Duodenal mucosa (tissue), 2 donors: ENCODE data around the gene PLIN5.

Experiments
- H3K27ac ChIP-seq: one replicate; pipeline ENCODE4 v1.7.0; 2013; ENCODE audit warnings: low read depth, low read length
- H3K27me3 ChIP-seq, 2 donors: one replicate each; pipeline ENCODE4 v1.7.0; 2013; ENCODE audit warnings: low read length in 2 of 2, control low read depth in 1 of 2; ENCODE audit not compliant: insufficient read depth in 2 of 2, control insufficient read depth in 1 of 2
- H3K36me3 ChIP-seq, 2 donors: one replicate each; pipeline ENCODE4 v1.7.0; 2013; ENCODE audit warnings: low read length in 2 of 2, control low read depth in 1 of 2; ENCODE audit not compliant: insufficient read depth in 2 of 2, control insufficient read depth in 1 of 2
- H3K4me1 ChIP-seq, 2 donors: one replicate each; pipeline ENCODE4 v1.7.0; 2013; ENCODE audit warnings: low read length in 2 of 2, control low read depth in 1 of 2; ENCODE audit not compliant: insufficient read depth in 2 of 2, control insufficient read depth in 1 of 2
- H3K4me3 ChIP-seq, 2 donors: one replicate each; pipeline ENCODE4 v1.7.0; 2013; ENCODE audit warnings: low read length in 2 of 2, low read depth in 1 of 2
- H3K9ac ChIP-seq, 2 donors: one replicate each; pipeline ENCODE4 v1.7.0; 2013; ENCODE audit warnings: low read length in 2 of 2, low read depth in 1 of 2
- H3K9me3 ChIP-seq, 2 donors: one replicate each; pipeline ENCODE4 v1.7.0; 2013; ENCODE audit warnings: low read length in 2 of 2, control low read depth in 1 of 2; ENCODE audit not compliant: control insufficient read depth in 1 of 2

The PLIN5 gene

GRCh38 chr19:4522291-4523002, 12.6 kb downstream of the PLIN5 start:
- Histone ChIP-seq H3K36me3 (no peaks in the 10 kb centered on the region), H3K4me1 (no peaks in the 10 kb centered on the region), H3K4me3 (no peak overlapping the region)

GRCh38 chr19:4521888-4522242, 13.2 kb downstream of the PLIN5 start:
- Histone ChIP-seq H3K4me3 (no peak overlapping the region), H3K36me3 (no peaks in the 10 kb centered on the region), H3K9ac (no peak overlapping the region), H3K27ac (no peak overlapping the region), H3K4me1 (no peaks in the 10 kb centered on the region), H3K27me3 (peaks cover 0 to 5% of the 10 kb centered on the region in 2 donors), H3K9me3 (no peaks in the 10 kb centered on the region)

More at GRCh38 chr19:4522291-4523002, 12.6 kb downstream of the PLIN5 start:
- Histone ChIP-seq H3K27me3 (peaks cover 0 to 5% of the 10 kb centered on the region in 2 donors), H3K27ac (no peak overlapping the region), H3K9ac (no peak overlapping the region), H3K9me3 (no peaks in the 10 kb centered on the region)

- Histone ChIP-seq H3K27ac (no peak overlapping the region), H3K36me3 (no peaks in the 10 kb centered on the region), H3K4me3 (no peak overlapping the region), H3K4me1 (no peaks in the 10 kb centered on the region), H3K9ac (no peak overlapping the region), H3K27me3 (peaks cover 0 to 5% of the 10 kb centered on the region in 2 donors), H3K9me3 (no peaks in the 10 kb centered on the region)
Measured at GRCh38 chr19:4521170-4521887, 13.7 kb downstream of the PLIN5 start.

GRCh38 chr19:4519521-4520277, 15.3 kb downstream of the PLIN5 start:
- Histone ChIP-seq H3K4me1 (no peaks in the 10 kb centered on the region), H3K36me3 (no peaks in the 10 kb centered on the region), H3K4me3 (no peak overlapping the region), H3K27me3 (peaks cover 0 to 5% of the 10 kb centered on the region in 2 donors), H3K9me3 (no peaks in the 10 kb centered on the region), H3K9ac (no peak overlapping the region), H3K27ac (no peak overlapping the region)

GRCh38 chr19:4519172-4519496, 15.9 kb downstream of the PLIN5 start:
- Histone ChIP-seq H3K36me3 (no peaks in the 10 kb centered on the region), H3K4me1 (no peaks in the 10 kb centered on the region), H3K27ac (no peak overlapping the region), H3K9ac (no peak overlapping the region), H3K27me3 (peaks cover 0 to 5% of the 10 kb centered on the region in 2 donors), H3K4me3 (no peak overlapping the region), H3K9me3 (no peaks in the 10 kb centered on the region)

- Histone ChIP-seq H3K27me3 (peaks cover 0 to 5% of the 10 kb centered on the region in 2 donors), H3K9ac (no peak within 1 kb of the TSS), H3K36me3 (no peaks in the 10 kb centered on the region), H3K27ac (peak within 1 kb of the TSS; percentile 10), H3K9me3 (no peaks in the 10 kb centered on the region), H3K4me1 (no peaks in the 10 kb centered on the region), H3K4me3 (no peak within 1 kb of the TSS)
Measured at GRCh38 chr19:4518345-4519171, 16.5 kb downstream of the PLIN5 start, which contains the start of gene PLIN4. Gene PLIN4 (minus strand): TSS chr19:4518486. CDS start chr19:4518272, 214 bp downstream.

- H3K9ac ChIP-seq, result no peak overlapping the region
- no peak overlapping the region for H3K4me3 ChIP-seq
- H3K36me3 ChIP-seq, result no peaks in the 10 kb centered on the region
- peaks cover 0 to 5% of the 10 kb centered on the region in 2 donors for H3K27me3 ChIP-seq
- no peaks in the 10 kb centered on the region for H3K9me3 ChIP-seq
- H3K4me1 ChIP-seq, result no peaks in the 10 kb centered on the region
- no peak overlapping the region for H3K27ac ChIP-seq
Measured at GRCh38 chr19:4517451-4518057, 17.5 kb downstream of the PLIN5 start.

GRCh38 chr19:4516939-4517300, 18.1 kb downstream of the PLIN5 start:
- no peaks in the 10 kb centered on the region for H3K9me3 ChIP-seq
- H3K4me3 ChIP-seq, result no peak overlapping the region
- H3K9ac ChIP-seq, result no peak overlapping the region
- no peak overlapping the region for H3K27ac ChIP-seq
- no peaks in the 10 kb centered on the region for H3K36me3 ChIP-seq
- no peaks in the 10 kb centered on the region for H3K4me1 ChIP-seq
- H3K27me3 ChIP-seq, result peaks cover 0 to 4% of the 10 kb centered on the region in 2 donors

GRCh38 chr19:4516199-4516938, 18.7 kb downstream of the PLIN5 start:
- Histone ChIP-seq H3K27me3 (no peaks in the 10 kb centered on the region), H3K4me3 (no peak overlapping the region), H3K27ac (no peak overlapping the region)

More at GRCh38 chr19:4516199-4516938, 18.7 kb downstream of the PLIN5 start:
- Histone ChIP-seq H3K4me1 (no peaks in the 10 kb centered on the region), H3K36me3 (no peaks in the 10 kb centered on the region), H3K9me3 (no peaks in the 10 kb centered on the region), H3K9ac (no peak overlapping the region)
